IPS-18a (cell line): ENCODE results near the gene LRRC27.
A peak's percentile ranks its signal among the peaks of the same experiment; 100 is the strongest.

Experiments
- H3K27ac ChIP-seq: one replicate; pipeline ENCODE4 v1.5.1; 2013; ENCODE audit warnings: low read length
- H3K27me3 ChIP-seq: one replicate; pipeline ENCODE4 v1.6.1; 2013; ENCODE audit warnings: mild to moderate bottlenecking, low read length; ENCODE audit not compliant: control insufficient read depth, insufficient read depth
- H3K36me3 ChIP-seq: one replicate; pipeline ENCODE4 v1.6.1; 2013; ENCODE audit warnings: low read depth, low read length; ENCODE audit not compliant: control insufficient read depth
- H3K4me1 ChIP-seq: one replicate; pipeline ENCODE4 v1.6.1; 2013; ENCODE audit warnings: low read depth, low read length; ENCODE audit not compliant: control insufficient read depth
- H3K4me3 ChIP-seq: one replicate; pipeline ENCODE4 v1.5.1; 2013; ENCODE audit warnings: low read length
- H3K9ac ChIP-seq: one replicate; pipeline ENCODE4 v1.6.1; 2013; ENCODE audit warnings: mild to moderate bottlenecking, low read length, moderate library complexity
- H3K9me3 ChIP-seq: one replicate; pipeline ENCODE4 v1.6.1; 2013; ENCODE audit warnings: low read depth, low read length; ENCODE audit not compliant: control insufficient read depth

The LRRC27 gene

DNA sequence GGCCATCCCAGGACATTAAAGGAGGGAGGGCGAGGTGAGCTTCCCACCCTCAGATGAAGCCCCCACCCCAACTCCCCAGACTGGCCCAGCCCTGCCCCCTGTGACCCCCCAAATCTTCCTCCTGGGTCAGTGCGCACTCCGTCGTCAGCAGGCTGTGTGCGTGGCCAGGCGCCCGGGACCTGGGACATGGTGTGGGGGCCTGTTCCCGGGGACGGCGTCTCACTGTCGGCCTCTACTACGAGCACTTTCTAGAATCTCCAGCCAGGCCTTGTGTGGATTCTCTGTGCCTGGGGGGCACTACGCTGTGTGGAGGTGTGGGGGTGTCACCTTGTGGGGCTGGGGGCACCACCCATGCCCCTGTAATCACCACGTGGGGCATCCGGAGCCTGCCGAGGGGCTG, 74.8 kb downstream of the LRRC27 start:
- Histone ChIP-seq H3K27me3 (no peaks in the 10 kb centered on the region), H3K4me3 (no peak overlapping the region), H3K36me3 (no peaks in the 10 kb centered on the region), H3K27ac (no peak overlapping the region), H3K9me3 (no peaks in the 10 kb centered on the region), H3K4me1 (peaks cover 26% of the 10 kb centered on the region), H3K9ac (no peak overlapping the region)

- H3K4me3 ChIP-seq = no peak overlapping the region
- peak overlapping the region; percentile 40 for H3K9ac ChIP-seq
- H3K9me3 ChIP-seq = no peaks in the 10 kb centered on the region
- no peaks in the 10 kb centered on the region for H3K27me3 ChIP-seq
- H3K4me1 ChIP-seq = peaks cover 26% of the 10 kb centered on the region
- H3K36me3 ChIP-seq = no peaks in the 10 kb centered on the region
- H3K27ac ChIP-seq = peak overlapping the region; percentile 91
Measured at GRCh38 chr10:132407243-132407746, 75.3 kb downstream of the LRRC27 start.

DNA sequence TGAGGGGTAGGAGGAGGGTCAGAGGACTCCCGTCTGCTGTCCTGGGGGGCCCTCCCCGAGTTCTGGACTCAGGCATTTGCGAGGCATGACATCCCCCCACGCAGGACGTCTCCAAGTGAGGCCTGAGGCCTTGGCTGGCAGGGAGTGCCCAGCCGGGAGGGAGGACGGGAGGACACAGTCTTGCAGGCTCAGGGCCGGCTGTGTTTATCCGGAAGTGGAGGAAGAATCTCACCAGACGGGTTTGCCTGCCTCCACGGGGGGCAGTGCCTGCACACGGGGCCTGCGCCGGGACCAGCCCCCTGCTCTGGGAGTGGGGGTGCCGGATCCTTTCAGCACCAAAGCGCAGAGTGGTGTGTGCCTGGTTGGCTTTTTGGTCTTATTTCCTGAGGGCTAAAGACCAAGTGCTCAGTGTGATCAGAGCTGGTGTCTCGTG, 75.9 kb downstream of the LRRC27 start:
- Histone ChIP-seq H3K27ac (peak overlapping the region; percentile 91), H3K4me1 (peaks cover 26% of the 10 kb centered on the region), H3K9me3 (no peaks in the 10 kb centered on the region), H3K4me3 (peak overlapping the region; percentile 46), H3K27me3 (no peaks in the 10 kb centered on the region), H3K9ac (peak overlapping the region; percentile 72), H3K36me3 (no peaks in the 10 kb centered on the region)

DNA sequence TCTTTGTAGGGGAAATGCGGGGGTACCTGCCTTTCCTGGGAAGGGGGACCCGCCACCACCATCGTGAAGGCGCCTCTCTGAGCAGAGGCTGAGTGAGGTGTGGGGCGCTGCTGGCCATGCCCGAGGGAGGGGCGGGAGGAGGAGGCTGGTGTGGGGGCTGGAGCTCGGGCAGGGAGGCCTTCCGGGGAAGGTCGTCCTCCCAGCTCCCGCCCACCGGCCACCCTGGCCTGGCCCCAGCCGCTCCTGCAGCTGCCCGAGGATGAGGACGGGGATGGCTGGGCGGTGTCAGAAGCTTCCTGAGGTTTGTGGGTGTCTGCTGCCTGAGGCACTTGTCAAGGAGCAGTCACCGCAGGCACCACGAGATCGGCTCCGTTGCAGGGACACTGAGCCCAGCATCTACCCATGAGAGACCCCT, 76.4 kb downstream of the LRRC27 start:
- Histone ChIP-seq H3K4me1 (peaks cover 26% of the 10 kb centered on the region), H3K9me3 (no peaks in the 10 kb centered on the region), H3K9ac (peak overlapping the region; percentile 72)

DNA sequence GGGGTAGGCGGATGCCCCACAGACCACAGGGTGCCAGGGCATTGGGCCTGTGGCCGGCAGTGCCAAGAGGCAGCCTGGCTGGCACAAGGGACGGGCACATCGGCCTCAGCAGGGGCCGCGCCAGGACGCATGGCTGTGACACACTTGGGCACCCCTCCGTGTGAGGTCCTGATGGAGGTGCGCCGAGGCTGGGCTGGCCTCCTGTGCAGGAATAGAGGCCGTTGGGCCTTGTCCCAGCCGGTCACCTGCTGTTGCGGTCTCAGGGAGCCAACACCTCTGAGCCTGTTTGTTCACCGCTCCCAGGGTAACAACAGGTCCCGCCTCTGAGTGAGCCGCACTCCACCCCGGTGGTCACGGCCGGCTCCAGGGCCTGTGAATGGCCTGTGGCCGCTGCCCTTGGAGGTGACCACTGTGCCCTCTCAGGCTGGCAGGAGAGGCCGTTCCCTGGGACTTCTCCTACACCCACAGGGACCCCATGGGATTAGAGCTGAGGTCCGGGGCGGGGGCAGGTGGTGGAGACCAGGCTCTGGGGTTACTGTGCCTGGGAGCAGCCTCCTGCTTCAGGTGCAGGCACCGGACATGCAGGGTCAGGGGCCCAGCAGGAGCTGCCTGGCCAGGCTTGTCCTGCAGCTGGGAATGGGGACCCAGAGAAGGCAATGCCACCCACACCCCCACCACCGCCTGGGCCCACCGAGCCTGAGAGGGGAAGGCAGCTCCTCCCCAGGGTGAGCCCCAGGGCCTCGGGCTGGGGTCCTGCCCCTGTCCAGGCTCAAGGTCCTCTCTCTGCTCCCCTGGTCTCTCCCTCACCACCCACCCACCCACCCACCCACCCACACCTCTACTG, 77.1 kb downstream of the LRRC27 start:
- peaks cover 26% of the 10 kb centered on the region for H3K4me1 ChIP-seq
- H3K4me3 ChIP-seq = peak overlapping the region; percentile 46
- H3K9me3 ChIP-seq = no peaks in the 10 kb centered on the region
- peak overlapping the region; percentile 91 for H3K27ac ChIP-seq
- H3K27me3 ChIP-seq = no peaks in the 10 kb centered on the region
- no peak overlapping the region for H3K9ac ChIP-seq
- H3K36me3 ChIP-seq = no peaks in the 10 kb centered on the region

More for the DNA sequence above, 76.4 kb downstream of the LRRC27 start:
- peak overlapping the region; percentile 46 for H3K4me3 ChIP-seq
- no peaks in the 10 kb centered on the region for H3K36me3 ChIP-seq
- peak overlapping the region; percentile 91 for H3K27ac ChIP-seq
- H3K27me3 ChIP-seq = no peaks in the 10 kb centered on the region

DNA sequence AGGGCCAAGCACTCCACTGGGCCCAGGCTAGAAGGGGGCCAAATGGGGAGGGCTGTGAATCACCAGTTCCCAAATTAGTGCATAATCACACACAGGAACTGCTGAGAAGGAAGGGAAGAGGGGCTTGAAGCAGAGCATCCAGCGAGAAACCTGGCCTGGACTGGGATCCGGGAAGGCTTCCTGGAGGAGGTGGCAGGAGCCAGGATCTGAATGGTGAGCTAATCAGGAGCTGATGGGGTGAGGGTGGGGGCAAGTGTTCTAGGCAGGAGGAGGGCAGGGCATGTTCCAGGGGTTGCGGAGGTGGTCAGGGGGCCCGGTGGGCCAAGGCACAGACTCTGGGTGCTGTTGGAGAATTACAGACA, 77.7 kb downstream of the LRRC27 start:
- no peaks in the 10 kb centered on the region for H3K36me3 ChIP-seq
- H3K4me1 ChIP-seq = peaks cover 26% of the 10 kb centered on the region
- no peaks in the 10 kb centered on the region for H3K27me3 ChIP-seq
- H3K9ac ChIP-seq = no peak overlapping the region
- no peak overlapping the region for H3K27ac ChIP-seq
- no peak overlapping the region for H3K4me3 ChIP-seq
- no peaks in the 10 kb centered on the region for H3K9me3 ChIP-seq

DNA sequence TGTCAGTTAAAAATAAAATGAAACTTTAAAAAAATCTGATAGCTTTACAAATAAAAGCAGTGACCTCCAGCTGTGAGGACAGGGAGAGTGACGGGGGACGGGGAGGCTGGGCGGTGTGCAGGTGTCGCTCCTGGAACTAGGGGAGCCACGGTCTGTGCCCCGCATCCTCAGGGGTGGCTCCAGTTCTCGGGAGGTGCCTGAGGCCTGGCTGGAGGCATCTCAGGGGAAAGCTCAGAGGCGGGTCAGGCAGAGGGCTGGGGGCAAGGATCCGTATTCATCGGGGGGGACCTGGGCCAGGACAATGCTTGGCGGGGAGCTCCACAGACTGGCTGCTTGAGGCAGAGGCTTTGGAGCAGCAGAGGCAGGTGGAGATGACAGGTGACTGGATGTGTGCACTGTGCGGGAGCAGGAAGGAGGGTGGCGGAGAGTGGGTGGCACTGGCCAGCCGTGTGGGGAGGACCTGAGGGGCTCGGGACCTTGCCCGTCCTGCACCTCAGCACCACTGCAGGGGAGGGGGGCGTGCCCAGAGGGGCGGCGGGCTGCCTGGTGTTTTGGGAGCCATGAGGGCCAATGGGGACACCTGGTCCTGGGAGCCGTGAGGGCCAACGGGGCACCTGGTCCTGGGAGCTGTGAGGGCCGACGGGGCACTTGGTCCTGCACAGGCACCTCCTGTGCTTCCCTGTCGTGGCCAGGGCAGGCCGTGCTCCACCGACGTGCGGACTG, 78.2 kb downstream of the LRRC27 start:
- H3K36me3 ChIP-seq = no peaks in the 10 kb centered on the region
- H3K4me3 ChIP-seq = no peak overlapping the region
- H3K4me1 ChIP-seq = peaks cover 26% of the 10 kb centered on the region
- no peak overlapping the region for H3K9ac ChIP-seq
- H3K9me3 ChIP-seq = no peaks in the 10 kb centered on the region
- H3K27me3 ChIP-seq = no peaks in the 10 kb centered on the region
- H3K27ac ChIP-seq = no peak overlapping the region

DNA sequence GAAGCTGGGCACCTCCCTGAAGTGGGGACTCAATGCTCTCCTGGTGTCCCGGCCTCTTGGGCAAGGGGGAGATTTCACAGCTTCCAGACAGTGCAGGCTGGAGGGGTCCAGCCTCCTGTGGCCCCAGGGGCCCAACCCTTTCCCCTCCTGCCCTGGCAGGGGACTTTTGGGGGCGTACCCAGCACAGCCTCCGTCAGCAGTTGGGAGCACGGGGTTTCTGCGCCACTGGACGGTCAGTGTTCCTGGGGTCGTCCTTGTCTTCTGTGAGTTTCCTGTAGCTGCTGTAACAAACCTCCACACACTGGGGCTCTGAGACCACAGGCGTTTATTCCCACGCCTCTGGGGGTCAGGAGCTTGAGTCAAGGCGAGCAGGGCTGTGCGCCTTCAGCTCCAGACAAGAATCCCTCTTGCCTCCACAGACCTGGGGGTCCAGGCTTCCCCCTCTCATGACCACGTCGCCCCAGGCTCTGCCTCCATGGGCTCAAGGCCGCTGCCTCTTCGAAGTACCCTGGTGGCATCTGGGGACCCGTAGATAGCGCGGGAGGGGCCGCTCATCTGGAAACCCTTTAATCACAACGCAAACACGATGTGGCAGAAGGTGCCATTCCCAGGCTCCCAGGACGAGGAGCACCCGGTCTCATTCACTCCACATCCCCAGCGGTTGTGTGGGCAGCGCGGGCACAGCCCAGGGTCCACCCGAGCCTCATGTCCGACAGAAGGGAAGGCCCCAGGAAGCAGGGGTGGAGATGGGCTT, 79.0 kb downstream of the LRRC27 start:
- H3K9ac ChIP-seq = no peak overlapping the region
- H3K4me3 ChIP-seq = no peak overlapping the region
- no peaks in the 10 kb centered on the region for H3K27me3 ChIP-seq
- H3K9me3 ChIP-seq = no peaks in the 10 kb centered on the region
- H3K36me3 ChIP-seq = no peaks in the 10 kb centered on the region
- peaks cover 26% of the 10 kb centered on the region for H3K4me1 ChIP-seq
- no peak overlapping the region for H3K27ac ChIP-seq

GRCh38 chr10:132411561-132412253, 79.7 kb downstream of the LRRC27 start:
- Histone ChIP-seq H3K4me1 (peaks cover 26% of the 10 kb centered on the region), H3K9ac (no peak overlapping the region), H3K9me3 (no peaks in the 10 kb centered on the region), H3K27me3 (no peaks in the 10 kb centered on the region), H3K4me3 (no peak overlapping the region), H3K27ac (no peak overlapping the region), H3K36me3 (no peaks in the 10 kb centered on the region)

GRCh38 chr10:132412316-132413192, 80.6 kb downstream of the LRRC27 start:
- H3K4me1 ChIP-seq = peaks cover 22% of the 10 kb centered on the region
- no peaks in the 10 kb centered on the region for H3K9me3 ChIP-seq
- H3K4me3 ChIP-seq = no peak overlapping the region
- H3K9ac ChIP-seq = no peak overlapping the region
- H3K36me3 ChIP-seq = no peaks in the 10 kb centered on the region
- H3K27ac ChIP-seq = no peak overlapping the region
- no peaks in the 10 kb centered on the region for H3K27me3 ChIP-seq
